SK-N-SH (cell line): ENCODE data around the gene EXPH5. TPM values are rescaled to one million over a fixed set of nuclear protein-coding genes. Genes with fewer than 3 reads are reported as not detected.

Experiments used
- CTCF ChIA-PET: fragments of 300-600, 350-600 bp; formaldehyde crosslinking; extraction: SDS; loops from one replicate; lab custom pipeline; 2021; lab: Yijun Ruan, JAX
- POLR2A ChIA-PET: fragments of 350-600 bp; sonication (Branson Sonifier 250); formaldehyde crosslinking; extraction: SDS; loops from one replicate; lab custom pipeline; 2020; ENCODE audit warnings: antibody characterized with exemption, inconsistent platforms; lab: Yijun Ruan, JAX
- DNase-seq: peaks from one replicate; pipeline ENCODE4 v3.0.0; 2012
- H2AFZ ChIP-seq: fragments of 200-600 bp; sonication (generic); 2 replicates; pipeline ENCODE4 v1.8.1; 2016; ENCODE audit warnings: antibody characterized with exemption, mild to moderate bottlenecking, low read depth
- H3F3A ChIP-seq: fragments of 200-600 bp; sonication (generic); replicated peaks from 2 replicates; pipeline ENCODE3; 2016; ENCODE audit warnings: antibody characterized with exemption, mild to moderate bottlenecking; ENCODE audit not compliant: insufficient read depth
- H3K27ac ChIP-seq, 2 experiments: fragments of 200-500 bp in 1 of 2; fragments of 200-600 bp in 1 of 2; sonication (Bioruptor generic) in 1 of 2; sonication (generic), shearing (Covaris generic) in 1 of 2; 2 replicates each; pipeline versions ENCODE4 v1.5.1 to v1.6.1; 2014 to 2016; ENCODE audit warnings: low read depth in 2 of 2, inconsistent platforms in 1 of 2, low read length in 1 of 2, mild to moderate bottlenecking in 1 of 2, mixed read lengths in 1 of 2
- H3K27me3 ChIP-seq: fragments of 200-600 bp; sonication (generic), shearing (Covaris generic); 2 replicates; pipeline ENCODE4 v1.6.1; 2016; ENCODE audit warnings: mixed run types; ENCODE audit not compliant: insufficient read depth
- H3K36me3 ChIP-seq, 2 experiments: fragments of 200-500 bp in 1 of 2; fragments of 200-600 bp in 1 of 2; sonication (Bioruptor generic) in 1 of 2; sonication (generic) in 1 of 2; replicated peaks in 1 of 2; 2 replicates each; pipeline versions ENCODE3 to v1.5.1; 2014 to 2016; ENCODE audit warnings: low read length in 1 of 2, mild to moderate bottlenecking in 1 of 2; ENCODE audit not compliant: insufficient read depth in 2 of 2, control insufficient read depth in 1 of 2
- H3K4me1 ChIP-seq, 2 experiments: fragments of 200-500 bp in 1 of 2; fragments of 200-600 bp in 1 of 2; sonication (Bioruptor generic) in 1 of 2; sonication (generic), shearing (Covaris generic) in 1 of 2; 2 replicates each; pipeline versions ENCODE4 v1.5.1 to v1.6.1; 2014 to 2016; ENCODE audit warnings: low read depth in 1 of 2, low read length in 1 of 2, mixed run types in 1 of 2; ENCODE audit not compliant: insufficient read depth in 2 of 2, control insufficient read depth in 1 of 2
- H3K4me2 ChIP-seq: fragments of 200-600 bp; sonication (generic), shearing (Covaris generic); 2 replicates; pipeline ENCODE4 v1.6.1; 2017; ENCODE audit warnings: mixed run types
- H3K4me3 ChIP-seq, 2 experiments: fragments of 200-500 bp in 1 of 2; fragments of 200-600 bp in 1 of 2; sonication (Bioruptor generic) in 1 of 2; sonication (generic), shearing (Covaris generic) in 1 of 2; 2 replicates each; pipeline versions ENCODE4 v1.5.1 to v1.8.1; 2014 to 2016; ENCODE audit warnings: low read depth in 2 of 2, inconsistent platforms in 1 of 2, low read length in 1 of 2, mild to moderate bottlenecking in 1 of 2, mixed read lengths in 1 of 2, moderate library complexity in 1 of 2
- H3K79me2 ChIP-seq: fragments of 200-600 bp; sonication (generic); 2 replicates; pipeline ENCODE4 v1.8.1; 2017; ENCODE audit warnings: mild to moderate bottlenecking; ENCODE audit not compliant: insufficient read depth
- H3K9ac ChIP-seq: fragments of 200-600 bp; sonication (generic); 2 replicates; pipeline ENCODE4 v1.6.1; 2017; ENCODE audit warnings: mixed run types
- H3K9me2 ChIP-seq: fragments of 200-600 bp; sonication (generic); 2 replicates; pipeline ENCODE4 v1.6.1; 2017; ENCODE audit warnings: mixed run types
- H3K9me3 ChIP-seq: fragments of 200-600 bp; sonication (generic); 2 replicates; pipeline ENCODE4 v1.6.1; 2017; ENCODE audit warnings: mixed run types, mild to moderate bottlenecking, moderate library complexity
- H4K20me1 ChIP-seq: fragments of 200-600 bp; sonication (generic); 2 replicates; pipeline ENCODE4 v1.6.1; 2017; ENCODE audit warnings: mild to moderate bottlenecking, mixed run types; ENCODE audit not compliant: insufficient read depth
- EZH2phosphoT487 ChIP-seq: fragments of 200-600 bp; sonication (generic); IDR thresholded peaks from 2 replicates; pipeline ENCODE4 v1.6.1; 2017; ENCODE audit warnings: low read depth, mixed run types, mild to moderate bottlenecking, antibody characterized with exemption, moderate library complexity, borderline replicate concordance
- FOSL2 ChIP-seq: IDR thresholded peaks from 2 replicates; pipeline ENCODE4 v1.4.0; 2012; ENCODE audit warnings: low read depth, mild to moderate bottlenecking, moderate library complexity, borderline replicate concordance
- FOXJ3 ChIP-seq: sonication (generic); formaldehyde crosslinking; IDR thresholded peaks from 2 replicates; pipeline ENCODE4 v1.5.1; 2020; ENCODE audit warnings: mild to moderate bottlenecking, missing genetic modification reagents
- FOXM1 ChIP-seq: IDR thresholded peaks from 2 replicates; pipeline ENCODE4 v1.4.0; 2012; ENCODE audit warnings: low read depth, mild to moderate bottlenecking
- GABPA ChIP-seq: IDR thresholded peaks from 2 replicates; pipeline ENCODE4 v1.4.0; 2012; ENCODE audit warnings: low read depth, mild to moderate bottlenecking
- JUND ChIP-seq: IDR thresholded peaks from 2 replicates; pipeline ENCODE4 v1.4.0; 2012
- MAX ChIP-seq: IDR thresholded peaks from 2 replicates; pipeline ENCODE4 v1.4.0; 2012; ENCODE audit warnings: low read depth
- MXI1 ChIP-seq: IDR thresholded peaks from 2 replicates; pipeline ENCODE4 v1.6.1; 2012; ENCODE audit warnings: mild to moderate bottlenecking, low read depth, low read length, improper control_type of control experiment
- NFIC ChIP-seq: IDR thresholded peaks from 2 replicates; pipeline ENCODE4 v1.4.0; 2012; ENCODE audit warnings: borderline replicate concordance
- NRF1 ChIP-seq: IDR thresholded peaks from 2 replicates; pipeline ENCODE4 v1.6.1; 2012; ENCODE audit warnings: low read depth, mild to moderate bottlenecking, low read length
- POLR2AphosphoS5 ChIP-seq: IDR thresholded peaks from 2 replicates; pipeline ENCODE4 v1.6.1; 2012; ENCODE audit warnings: low read depth, low read length
- RAD21 ChIP-seq: IDR thresholded peaks from 2 replicates; pipeline ENCODE4 v1.6.1; 2012; ENCODE audit warnings: mild to moderate bottlenecking, low read length
- RFX5 ChIP-seq: IDR thresholded peaks from 2 replicates; pipeline ENCODE4 v1.6.1; 2012; ENCODE audit warnings: mild to moderate bottlenecking, improper control_type of control experiment, low read length
- SIN3A ChIP-seq: IDR thresholded peaks from 2 replicates; pipeline ENCODE4 v1.6.1; 2012; ENCODE audit warnings: low read depth, mild to moderate bottlenecking, low read length, moderate library complexity, borderline replicate concordance
- TCF12 ChIP-seq: IDR thresholded peaks from 2 replicates; pipeline ENCODE4 v1.4.0; 2012
- YY1 ChIP-seq: IDR thresholded peaks from 2 replicates; pipeline ENCODE4 v1.4.0; 2012; ENCODE audit warnings: low read depth, mild to moderate bottlenecking
- ZBTB33 ChIP-seq: IDR thresholded peaks from 2 replicates; pipeline ENCODE4 v1.4.0; 2012; ENCODE audit warnings: low read depth, borderline replicate concordance
- WGBS: methylation state at CpG from one replicate; pipeline ENCODE4 v1.1.6; 2017; ENCODE audit warnings: low lambda C conversion rate; 5-methylcytosine and 5-hydroxymethylcytosine counted together
- polyA plus RNA-seq, 3 experiments: library from polyadenylated mRNA; depleted of rRNA; stranded (reverse); fragments of >200 nt; gene quantifications; 2 replicates each; pipeline ENCODE4 v1.2.3, GENCODE V29; 2012

The EXPH5 gene
- polyA plus RNA-seq, 1 of the 3 experiments (the other 2 are of a cell fraction) = 0.05 TPM

GRCh38 chr11:108511851-108512474 lies 81.6 kb downstream of the EXPH5 start:
- Histone ChIP-seq H2AFZ (peak overlapping the region; percentile 26; the same call in 1 of the 2 replicates), H3K9me2 (no peaks in the 10 kb centered on the region), H3F3A (no peaks in the 10 kb centered on the region), H3K9me3 (no peaks in the 10 kb centered on the region), H3K9ac (no peak overlapping the region), H3K27me3 (no peaks in the 10 kb centered on the region), H3K27ac (no peak overlapping the region), H3K4me2 (no peak overlapping the region), H3K36me3 (no peaks in the 10 kb centered on the region), H3K79me2 (no peaks in the 10 kb centered on the region), H3K4me3 (no peak overlapping the region), H3K4me1 (no peaks in the 10 kb centered on the region), H4K20me1 (no peaks in the 10 kb centered on the region)
- CTCF ChIA-PET = no interaction called here
- 52% methylated on average over 2 of the region's 2 CpGs for WGBS
- TF ChIP-seq GABPA = no peak
- TF ChIP-seq FOXJ3 (CRISPR knock-in tag) = no peak
- no peak for TF ChIP-seq ZBTB33
- no peak for TF ChIP-seq JUND
- TF ChIP-seq NRF1 = no peak
- no peak for TF ChIP-seq YY1
- no peak for TF ChIP-seq POLR2AphosphoS5
- no peak for TF ChIP-seq MAX
- TF ChIP-seq EZH2phosphoT487 = no peak
- no peak for TF ChIP-seq FOSL2
- TF ChIP-seq NFIC = no peak
- POLR2A ChIA-PET = no interaction called here
- DNase-seq = no peak

GRCh38 chr11:108508653-108509593 lies 84.6 kb downstream of the EXPH5 start:
- H3K79me2 ChIP-seq = no peaks in the 10 kb centered on the region
- TF ChIP-seq MXI1 = no peak
- no peak for TF ChIP-seq ZBTB33
- TF ChIP-seq SIN3A = no peak
- TF ChIP-seq MAX = no peak
- TF ChIP-seq TCF12 = no peak
- no peak for TF ChIP-seq NFIC
- TF ChIP-seq FOXM1 = no peak
- TF ChIP-seq RFX5 = no peak
- no peak for TF ChIP-seq POLR2AphosphoS5
- no peak for TF ChIP-seq RAD21
- TF ChIP-seq, all 33 proteins: peak for 0

More at GRCh38 chr11:108508653-108509593, 84.6 kb downstream of the EXPH5 start:
- Histone ChIP-seq H3K27ac (no peak overlapping the region), H3K4me1 (no peaks in the 10 kb centered on the region), H3K9me2 (no peaks in the 10 kb centered on the region), H3K4me2 (no peak overlapping the region), H3K36me3 (no peaks in the 10 kb centered on the region), H3K4me3 (no peak overlapping the region), H3K27me3 (no peaks in the 10 kb centered on the region), H2AFZ (no peak overlapping the region), H3K9ac (no peak overlapping the region), H3K9me3 (no peaks in the 10 kb centered on the region), H4K20me1 (no peaks in the 10 kb centered on the region), H3F3A (no peaks in the 10 kb centered on the region)
- 68% methylated on average over 3 of the region's 3 CpGs for WGBS
- ChIA-PET POLR2A (no interaction called here), CTCF (no interaction called here)
- no peak for DNase-seq
